Activated CD4-positive, alpha-beta T cell treated with anti-CD3 and anti-CD28 coated beads, Interleukin-2, amount 10 ng/mL, durations not matched to agents 7 days and 5 days (primary cell): ENCODE results near the gene TELO2. TPM values are rescaled to one million over a fixed set of nuclear protein-coding genes. Genes with fewer than 3 reads are reported as not detected.
"Not testable (repeated sequence)": the region's sequence is repeated elsewhere in the genome, so short reads cannot be mapped to it uniquely, and the experiment has no call there.

Experiments
- CTCF ChIA-PET: fragments of 350-600 bp; sonication (Branson Sonifier 250); formaldehyde crosslinking; loops from one replicate; lab custom pipeline; 2021; ENCODE audit warnings: antibody characterized with exemption; lab: Charles Lee
- POLR2A ChIA-PET: fragments of 350-600 bp; sonication (Branson Sonifier 250); formaldehyde crosslinking; loops from one replicate; lab custom pipeline; 2021; ENCODE audit warnings: antibody characterized with exemption; lab: Charles Lee
- DNase-seq: peaks from one replicate; pipeline ENCODE4 v3.0.0-alpha.2; 2020
- H3K27ac Mint-ChIP-seq: one replicate; pipeline ENCODE4 v1.8.0; 2021; ENCODE audit warnings: mild to moderate bottlenecking, moderate library complexity, mixed read lengths
- H3K27me3 Mint-ChIP-seq: one replicate; pipeline ENCODE4 v1.8.0; 2021; ENCODE audit warnings: mixed read lengths
- H3K36me3 Mint-ChIP-seq: one replicate; pipeline ENCODE4 v1.8.0; 2021; ENCODE audit warnings: low read depth, mixed read lengths
- H3K4me1 Mint-ChIP-seq: one replicate; pipeline ENCODE4 v1.8.0; 2021; ENCODE audit warnings: mixed read lengths
- H3K4me3 Mint-ChIP-seq: one replicate; pipeline ENCODE4 v1.8.0; 2021; ENCODE audit warnings: mild to moderate bottlenecking, moderate library complexity, mixed read lengths
- H3K9me3 Mint-ChIP-seq: one replicate; pipeline ENCODE4 v1.8.0; 2021; ENCODE audit warnings: mixed read lengths
- total RNA-seq, 2 experiments: library from RNA; stranded (reverse); gene quantifications; one replicate each; pipeline ENCODE4 v1.2.3, GENCODE V29; 2021

TELO2 gene
- total RNA-seq, 2 experiments from 2014 or later, result 49.1 to 65.5 TPM

- H3K9me3 Mint-ChIP-seq, result no peaks in the 10 kb centered on the region
- no peaks in the 10 kb centered on the region for H3K27me3 Mint-ChIP-seq
- H3K36me3 Mint-ChIP-seq, result no peaks in the 10 kb centered on the region
- no peaks in the 10 kb centered on the region for H3K4me1 Mint-ChIP-seq
- no peak overlapping the region for H3K27ac Mint-ChIP-seq
- ChIA-PET CTCF (interaction anchor here (0.6 kb wide), 2 partner anchors 74 to 211 kb away, joined by 3 to 4 read pairs; no protein-coding TSS in a partner anchor), POLR2A (interaction anchor here (0.6 kb wide), 1 partner anchor 95 kb away, joined by 3 read pairs; no protein-coding TSS in a partner anchor)
- DNase-seq, result no peak
- no peak overlapping the region for H3K4me3 Mint-ChIP-seq
These were observed 28.8 kb upstream of the TELO2 start for GRCh38 chr16:1464196-1464893.

DNA sequence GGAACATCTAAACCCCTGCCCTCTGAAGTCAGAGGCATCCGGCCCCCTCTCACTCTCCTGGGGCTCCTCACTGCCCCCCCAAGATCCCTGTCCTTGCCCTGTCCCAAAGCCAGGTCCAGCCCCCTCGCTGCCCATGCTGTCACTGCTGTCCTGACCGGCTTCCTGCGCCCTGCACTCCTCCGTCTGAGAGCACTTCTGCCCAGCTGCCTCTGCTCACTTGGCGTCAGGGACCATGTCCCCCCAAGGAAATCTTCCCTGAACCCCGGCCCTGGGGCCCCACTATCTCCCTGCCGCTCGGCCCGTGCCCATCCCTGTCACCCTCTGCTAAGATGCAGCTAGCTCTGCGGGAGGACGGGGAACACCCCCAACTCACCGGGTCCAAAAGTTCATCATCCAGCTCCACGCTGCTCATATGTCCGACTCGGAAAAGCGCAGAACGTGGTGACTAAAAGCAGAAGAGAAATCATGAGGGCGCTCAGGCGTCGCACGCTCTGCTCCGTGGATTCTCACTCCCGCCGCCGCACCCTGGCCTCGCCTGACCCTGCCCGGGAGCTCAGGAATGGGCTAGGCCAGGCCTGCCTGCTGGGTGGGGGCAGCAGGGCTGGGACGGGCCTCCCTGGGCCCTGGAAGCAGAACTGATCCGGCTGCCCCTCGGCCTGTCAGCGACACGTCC is 28.1 kb upstream of the TELO2 start:
- DNase-seq, result no peak
- H3K36me3 Mint-ChIP-seq, result no peaks in the 10 kb centered on the region
- ChIA-PET CTCF (no interaction called here), POLR2A (no interaction called here)
- H3K4me3 Mint-ChIP-seq, result no peak overlapping the region
- peaks cover 3% of the 10 kb centered on the region for H3K4me1 Mint-ChIP-seq
- no peak overlapping the region for H3K27ac Mint-ChIP-seq
- H3K27me3 Mint-ChIP-seq, result no peaks in the 10 kb centered on the region
- no peaks in the 10 kb centered on the region for H3K9me3 Mint-ChIP-seq

DNA sequence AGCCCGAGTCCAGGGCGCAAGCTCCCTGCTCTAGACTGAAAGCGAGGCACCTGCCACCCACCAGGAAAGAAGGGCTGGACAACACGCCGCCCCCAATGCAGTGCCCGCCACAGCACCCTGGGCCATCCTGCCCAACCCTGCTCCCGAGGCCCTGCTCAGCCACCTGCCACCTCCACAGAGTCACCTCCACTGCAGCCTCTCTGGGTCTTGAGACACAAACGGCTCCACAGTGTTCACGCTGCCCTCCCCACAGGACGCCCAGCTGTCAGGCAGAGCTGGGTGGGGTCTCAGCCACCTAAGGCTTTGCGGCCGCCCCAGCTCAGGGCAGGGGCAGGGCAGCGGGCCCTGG is 27.6 kb upstream of the TELO2 start:
- ChIA-PET POLR2A (no interaction called here), CTCF (no interaction called here)
- no peak overlapping the region for H3K27ac Mint-ChIP-seq
- no peak for DNase-seq
- H3K36me3 Mint-ChIP-seq, result no peaks in the 10 kb centered on the region
- peaks cover 5% of the 10 kb centered on the region for H3K4me1 Mint-ChIP-seq
- no peak overlapping the region for H3K4me3 Mint-ChIP-seq
- no peaks in the 10 kb centered on the region for H3K9me3 Mint-ChIP-seq
- H3K27me3 Mint-ChIP-seq, result no peaks in the 10 kb centered on the region

DNA sequence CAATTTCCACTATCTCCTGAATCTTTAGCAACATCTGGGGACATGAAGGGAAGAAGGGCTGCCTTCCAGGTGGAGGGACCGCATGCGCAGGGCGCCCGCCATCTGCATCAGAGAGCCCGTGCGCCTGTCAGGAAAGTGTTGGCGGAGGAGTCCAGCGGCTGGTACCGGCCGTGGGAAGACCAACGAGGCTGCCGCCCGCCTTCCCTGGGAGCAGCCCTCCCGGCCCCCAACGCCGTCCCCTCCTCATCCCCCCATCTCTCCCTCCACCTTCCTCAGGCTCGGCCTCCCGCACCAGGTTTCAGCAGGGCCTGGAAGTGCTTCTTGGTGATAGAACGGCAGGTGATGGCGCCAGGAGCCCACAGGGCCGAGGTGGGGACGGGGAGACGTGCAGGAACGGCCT is 27.1 kb upstream of the TELO2 start:
- H3K27ac Mint-ChIP-seq, result no peak overlapping the region
- no peaks in the 10 kb centered on the region for H3K9me3 Mint-ChIP-seq
- H3K4me3 Mint-ChIP-seq, result no peak overlapping the region
- peaks cover 8% of the 10 kb centered on the region for H3K4me1 Mint-ChIP-seq
- ChIA-PET CTCF (no interaction called here), POLR2A (no interaction called here)
- no peak for DNase-seq
- no peaks in the 10 kb centered on the region for H3K27me3 Mint-ChIP-seq
- H3K36me3 Mint-ChIP-seq, result no peaks in the 10 kb centered on the region

DNA sequence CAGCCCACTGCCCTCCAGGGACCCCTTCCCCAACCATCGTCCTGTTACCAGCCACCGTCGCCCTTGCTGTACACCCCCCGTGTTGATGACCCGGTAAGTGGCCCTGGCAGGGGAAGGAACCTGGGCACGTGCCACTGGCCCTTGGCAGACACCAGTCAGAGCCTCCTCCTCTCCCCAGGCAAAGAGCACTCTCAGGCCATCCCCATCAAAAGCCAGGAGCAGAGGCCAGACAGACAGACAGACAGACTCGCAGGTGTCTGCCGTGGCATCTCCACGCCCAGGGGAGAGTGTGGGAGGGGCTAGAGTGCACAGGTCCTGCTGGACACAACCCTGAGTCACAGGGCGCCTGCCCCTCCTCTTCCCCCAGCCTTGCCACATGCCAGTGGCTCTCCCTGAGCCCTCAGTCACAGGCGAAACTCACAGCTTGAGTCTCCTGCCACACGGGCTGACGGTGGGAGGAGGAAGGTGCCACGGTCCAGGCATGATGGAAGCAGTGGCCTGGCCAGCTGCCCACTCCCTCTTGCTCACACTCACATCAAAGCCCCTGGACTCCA is 26.1 kb upstream of the TELO2 start:
- Mint-ChIP-seq H3K4me1 (peaks cover 16% of the 10 kb centered on the region), H3K27me3 (no peaks in the 10 kb centered on the region), H3K4me3 (no peak overlapping the region), H3K9me3 (no peaks in the 10 kb centered on the region), H3K36me3 (no peaks in the 10 kb centered on the region), H3K27ac (no peak overlapping the region)
- ChIA-PET POLR2A (no interaction called here), CTCF (no interaction called here)
- no peak for DNase-seq

GRCh38 chr16:1468426-1468810 is 24.7 kb upstream of the TELO2 start:
- no peaks in the 10 kb centered on the region for H3K9me3 Mint-ChIP-seq
- ChIA-PET POLR2A (no interaction called here), CTCF (no interaction called here)
- H3K27ac Mint-ChIP-seq, result no peak overlapping the region
- H3K4me3 Mint-ChIP-seq, result no peak overlapping the region
- DNase-seq, result no peak
- no peaks in the 10 kb centered on the region for H3K36me3 Mint-ChIP-seq
- H3K27me3 Mint-ChIP-seq, result no peaks in the 10 kb centered on the region
- peaks cover 22% of the 10 kb centered on the region for H3K4me1 Mint-ChIP-seq

DNA sequence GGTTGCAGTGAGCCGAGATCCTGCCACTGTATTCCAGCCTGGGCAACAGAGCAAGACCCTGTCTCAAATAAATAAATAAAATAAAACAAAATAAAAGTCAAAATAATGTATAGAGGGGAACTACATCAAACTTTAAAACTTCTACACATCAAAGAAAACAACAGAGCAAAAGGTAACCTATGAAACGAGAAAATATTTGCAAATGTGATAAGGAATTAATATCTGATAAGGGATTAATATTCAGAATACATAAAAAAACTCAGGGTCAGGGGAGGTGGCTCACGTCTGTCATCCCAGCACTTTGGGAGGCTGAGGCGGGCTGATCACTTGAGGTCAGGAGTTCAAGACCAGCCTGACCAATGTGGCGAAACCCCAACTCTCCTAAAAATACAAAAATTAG is 24.0 kb upstream of the TELO2 start:
- H3K27me3 Mint-ChIP-seq, H3K36me3 Mint-ChIP-seq, H3K9me3 Mint-ChIP-seq, H3K4me3 Mint-ChIP-seq, H3K27ac Mint-ChIP-seq, CTCF ChIA-PET, DNase-seq, POLR2A ChIA-PET: not testable (repeated sequence)
- H3K4me1 Mint-ChIP-seq, result peaks cover 24% of the 10 kb centered on the region

DNA sequence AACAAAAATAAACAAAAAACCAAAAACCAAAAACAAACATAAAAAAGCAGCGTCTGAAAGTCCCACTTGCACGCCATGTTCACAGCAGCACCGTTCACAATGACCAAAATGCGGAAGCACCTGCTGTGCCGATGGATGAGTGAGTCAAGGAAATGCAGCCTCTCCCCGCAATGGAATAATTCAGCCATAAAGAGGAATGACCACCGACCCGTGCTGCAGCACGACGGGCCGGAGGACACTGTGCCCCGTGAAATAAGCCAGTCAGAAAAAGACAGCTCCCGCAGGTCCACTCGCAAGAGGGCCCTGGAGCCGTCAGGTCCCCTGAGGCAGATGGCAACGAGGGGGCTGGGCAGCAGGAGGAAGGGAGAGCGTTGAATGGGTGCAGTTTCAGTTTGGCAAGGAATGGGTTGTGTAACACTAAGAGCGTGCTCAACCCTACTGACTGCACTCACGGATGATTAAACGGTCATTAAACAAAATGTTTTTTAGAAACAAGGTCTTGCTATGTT is 23.4 kb upstream of the TELO2 start:
- Mint-ChIP-seq H3K4me3 (no peak overlapping the region), H3K36me3 (no peaks in the 10 kb centered on the region), H3K4me1 (peaks cover 26% of the 10 kb centered on the region), H3K27ac (peak overlapping the region; percentile 46), H3K27me3 (no peaks in the 10 kb centered on the region), H3K9me3 (no peaks in the 10 kb centered on the region)
- DNase-seq, result no peak
- ChIA-PET CTCF (interaction anchor here (1.1 kb wide), 1 partner anchor 18 kb away, joined by 4 read pairs; no protein-coding TSS in a partner anchor), POLR2A (no interaction called here)

DNA sequence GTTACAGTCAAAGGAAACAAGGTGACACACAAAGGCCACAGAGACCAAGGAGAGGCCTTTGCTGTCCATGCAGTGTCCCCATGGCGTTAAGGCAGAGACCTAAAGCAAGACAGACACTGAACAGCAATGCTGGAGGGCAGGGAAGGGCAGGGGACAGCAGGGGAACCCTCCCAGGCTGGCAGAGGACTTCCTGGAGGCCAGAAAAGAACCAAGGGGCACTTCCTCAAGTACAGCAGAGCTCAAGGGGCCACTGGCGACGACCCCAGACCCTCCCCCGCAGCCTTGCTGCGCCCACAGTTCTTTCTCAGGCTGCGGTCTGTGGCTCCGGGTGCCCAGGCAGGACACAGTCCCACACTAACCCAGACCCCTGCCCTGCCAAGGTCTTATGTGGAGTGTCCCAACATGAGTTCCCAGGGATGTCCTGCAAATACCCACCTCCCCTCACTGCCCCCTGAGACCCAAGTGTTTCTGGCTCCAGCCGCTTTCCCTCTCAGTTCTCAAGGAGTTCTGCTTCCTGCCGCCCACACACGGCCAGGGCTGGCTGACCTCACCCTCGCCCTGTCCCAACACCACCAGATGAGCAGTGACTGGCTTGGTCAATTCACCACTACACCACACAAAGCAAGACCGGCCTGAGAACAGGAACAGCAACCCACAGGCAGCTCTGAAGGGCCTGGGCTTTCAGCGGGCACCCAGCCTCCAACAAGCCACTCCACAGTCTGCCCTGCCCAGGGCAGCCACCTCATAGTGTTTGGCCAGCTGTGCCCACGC is 22.5 kb upstream of the TELO2 start:
- ChIA-PET POLR2A (no interaction called here), CTCF (interaction anchor here (0.6 to 1.1 kb wide), 4 partner anchors 9 to 235 kb away, joined by 3 to 4 read pairs (median 3); partner anchors contain the start of gene MAPK8IP3)
- H3K36me3 Mint-ChIP-seq, result no peaks in the 10 kb centered on the region
- no peak for DNase-seq
- no peaks in the 10 kb centered on the region for H3K9me3 Mint-ChIP-seq
- peaks cover 28% of the 10 kb centered on the region for H3K4me1 Mint-ChIP-seq
- peak overlapping the region; percentile 66 for H3K27ac Mint-ChIP-seq
- no peaks in the 10 kb centered on the region for H3K27me3 Mint-ChIP-seq
- H3K4me3 Mint-ChIP-seq, result no peak overlapping the region

DNA sequence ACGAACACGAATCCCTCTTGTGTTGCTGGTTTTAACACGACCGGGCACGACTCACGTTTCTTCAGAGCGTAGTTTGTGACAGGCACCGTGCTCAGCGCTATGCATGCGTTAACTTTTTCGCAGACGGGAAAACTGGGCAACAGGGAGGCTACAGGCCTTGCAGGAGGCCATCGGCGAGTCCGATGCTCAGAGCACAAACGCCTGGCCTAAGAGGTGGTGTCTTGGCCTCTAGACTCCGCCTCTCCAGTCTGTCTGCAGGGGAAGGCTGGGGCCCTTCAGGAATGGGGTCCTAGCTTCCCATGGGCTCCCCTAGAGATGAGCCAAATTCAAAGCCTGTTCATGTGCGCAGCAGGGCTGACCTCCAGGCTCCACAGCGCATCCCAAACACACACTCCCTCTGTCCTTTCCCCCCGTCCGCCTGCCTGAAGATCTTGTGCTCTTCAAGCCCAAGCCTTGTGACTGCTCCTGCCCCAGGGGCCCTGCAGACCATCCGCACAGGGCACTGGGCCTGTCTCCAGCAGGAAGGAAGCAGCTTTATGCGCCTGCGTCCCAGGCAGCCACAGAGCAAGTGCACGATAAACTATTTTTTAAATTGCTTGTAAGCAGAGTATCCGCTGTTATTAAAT is 21.5 kb upstream of the TELO2 start:
- POLR2A ChIA-PET, result no interaction called here
- H3K4me1 Mint-ChIP-seq, result peaks cover 32% of the 10 kb centered on the region
- no peaks in the 10 kb centered on the region for H3K27me3 Mint-ChIP-seq

DNA sequence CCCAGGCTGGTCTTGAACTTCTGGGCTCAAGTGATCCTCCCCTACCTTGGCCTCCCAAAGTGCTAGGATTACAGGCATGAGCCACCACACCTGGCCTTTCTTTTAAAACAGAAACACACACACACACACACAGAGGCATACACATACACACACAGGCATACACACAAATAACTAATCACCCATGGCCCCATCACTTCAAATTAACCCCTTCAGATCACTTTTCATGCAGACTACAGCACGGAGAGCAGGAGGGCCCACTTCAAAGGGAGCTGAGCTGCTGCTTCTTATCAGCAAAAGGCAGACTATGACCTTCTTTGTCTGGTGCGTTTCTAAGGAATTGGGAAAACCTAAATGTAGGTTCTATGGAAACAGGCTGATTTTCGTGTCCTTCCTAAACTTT is 20.2 kb upstream of the TELO2 start:
- no peaks in the 10 kb centered on the region for H3K9me3 Mint-ChIP-seq
- peak overlapping the region; percentile 52 for H3K4me3 Mint-ChIP-seq
- ChIA-PET POLR2A (no interaction called here), CTCF (interaction anchor here (0.6 kb wide), 1 partner anchor 65 kb away, joined by 3 read pairs; no protein-coding TSS in a partner anchor)
- H3K27ac Mint-ChIP-seq, result no peak overlapping the region
- H3K27me3 Mint-ChIP-seq, result no peaks in the 10 kb centered on the region
- no peaks in the 10 kb centered on the region for H3K36me3 Mint-ChIP-seq
- DNase-seq, result no peak
- H3K4me1 Mint-ChIP-seq, result peaks cover 32% of the 10 kb centered on the region

More for the DNA sequence above, 21.5 kb upstream of the TELO2 start:
- peak overlapping the region; percentile 66 for H3K27ac Mint-ChIP-seq
- DNase-seq, result no peak
- no peaks in the 10 kb centered on the region for H3K9me3 Mint-ChIP-seq
- no peak overlapping the region for H3K4me3 Mint-ChIP-seq
- no peaks in the 10 kb centered on the region for H3K36me3 Mint-ChIP-seq
- CTCF ChIA-PET, result interaction anchor here (0.8 to 1.0 kb wide), 3 partner anchors 8 to 234 kb away, joined by 3 read pairs; partner anchors contain the start of gene MAPK8IP3

DNA sequence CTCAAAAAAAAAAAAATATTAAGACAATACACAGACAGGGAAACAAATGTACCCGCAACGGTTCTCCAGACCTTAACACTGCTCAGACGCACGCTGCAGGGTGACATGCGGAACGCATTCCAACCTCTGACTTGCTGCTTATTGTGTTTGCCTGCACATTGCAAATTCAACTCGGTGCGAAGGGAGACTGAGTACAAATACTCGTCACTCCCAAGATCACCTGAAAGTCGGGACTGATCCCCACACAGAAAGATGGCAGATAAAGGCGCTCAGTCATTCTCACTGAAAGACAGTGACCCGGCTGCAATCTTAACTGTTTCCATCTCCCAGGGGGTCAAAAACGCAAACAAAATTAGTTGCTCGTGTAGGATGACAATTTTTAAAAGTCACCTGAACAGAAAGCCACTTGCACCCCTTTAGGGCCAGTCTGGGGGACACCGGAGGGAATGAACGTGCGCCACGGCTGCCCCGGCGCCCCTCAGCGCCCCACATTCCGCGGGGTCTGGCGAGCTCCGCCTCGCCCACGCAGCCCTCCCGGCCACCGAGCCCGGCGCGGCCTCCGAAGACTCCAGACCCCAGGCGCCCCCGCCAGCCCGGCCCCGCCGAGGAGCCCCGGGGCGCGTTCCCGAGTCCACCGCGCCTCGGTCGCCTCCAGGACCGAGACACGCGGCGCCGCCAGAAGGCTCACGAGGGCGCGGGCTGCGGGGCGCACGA is 18.9 kb upstream of the TELO2 start:
- peaks cover 32% of the 10 kb centered on the region for H3K4me1 Mint-ChIP-seq
- ChIA-PET POLR2A (no interaction called here), CTCF (no interaction called here)
- H3K27ac Mint-ChIP-seq, result peak overlapping the region; percentile 41
- H3K4me3 Mint-ChIP-seq, result peak overlapping the region; percentile 72
- no peaks in the 10 kb centered on the region for H3K27me3 Mint-ChIP-seq
- H3K9me3 Mint-ChIP-seq, result no peaks in the 10 kb centered on the region
- DNase-seq, result no peak
- no peaks in the 10 kb centered on the region for H3K36me3 Mint-ChIP-seq
